ENCODE results near the gene SMPD3. TPM values are rescaled to one million over a fixed set of nuclear protein-coding genes. Genes with fewer than 3 reads are reported as not detected.

The SMPD3 gene
- total RNA-seq, 1 donor from 2014 or later, result 85.4 TPM

DNA sequence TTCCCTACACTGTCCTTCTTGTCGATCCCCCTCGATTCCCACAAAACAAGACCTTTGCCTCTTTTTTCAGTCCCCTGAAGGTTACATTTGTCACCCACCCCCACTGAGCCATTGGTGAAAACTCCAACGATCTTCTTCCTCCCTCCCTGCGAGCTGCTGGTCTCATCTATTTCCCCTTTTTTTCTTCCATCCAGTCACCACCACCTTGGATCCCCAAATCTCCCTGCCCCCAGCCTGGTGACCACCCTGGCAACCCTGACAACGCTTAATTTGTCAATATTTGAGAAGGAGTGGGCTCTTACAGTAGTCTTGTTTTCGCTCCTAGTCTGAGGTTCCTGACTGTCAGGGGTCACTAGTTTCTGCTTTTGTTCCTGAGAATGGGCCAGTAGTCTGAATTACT, 62.9 kb downstream of the SMPD3 start:
- Mint-ChIP-seq H3K27ac (ENCODE audit: unreplicated experiment) (no peak overlapping the region), H3K4me1 (ENCODE audit: low read depth, unreplicated experiment) (peaks cover 20% of the 10 kb centered on the region), H3K27me3 (ENCODE audit: unreplicated experiment) (peaks cover 3% of the 10 kb centered on the region), H3K36me3 (ENCODE audit: unreplicated experiment) (peaks cover 7% of the 10 kb centered on the region), H3K4me3 (ENCODE audit: unreplicated experiment) (no peak overlapping the region), H3K9me3 (ENCODE audit: unreplicated experiment) (peaks cover 15% of the 10 kb centered on the region)
- no peak for DNase-seq
- TF ChIP-seq, protein P1, sequence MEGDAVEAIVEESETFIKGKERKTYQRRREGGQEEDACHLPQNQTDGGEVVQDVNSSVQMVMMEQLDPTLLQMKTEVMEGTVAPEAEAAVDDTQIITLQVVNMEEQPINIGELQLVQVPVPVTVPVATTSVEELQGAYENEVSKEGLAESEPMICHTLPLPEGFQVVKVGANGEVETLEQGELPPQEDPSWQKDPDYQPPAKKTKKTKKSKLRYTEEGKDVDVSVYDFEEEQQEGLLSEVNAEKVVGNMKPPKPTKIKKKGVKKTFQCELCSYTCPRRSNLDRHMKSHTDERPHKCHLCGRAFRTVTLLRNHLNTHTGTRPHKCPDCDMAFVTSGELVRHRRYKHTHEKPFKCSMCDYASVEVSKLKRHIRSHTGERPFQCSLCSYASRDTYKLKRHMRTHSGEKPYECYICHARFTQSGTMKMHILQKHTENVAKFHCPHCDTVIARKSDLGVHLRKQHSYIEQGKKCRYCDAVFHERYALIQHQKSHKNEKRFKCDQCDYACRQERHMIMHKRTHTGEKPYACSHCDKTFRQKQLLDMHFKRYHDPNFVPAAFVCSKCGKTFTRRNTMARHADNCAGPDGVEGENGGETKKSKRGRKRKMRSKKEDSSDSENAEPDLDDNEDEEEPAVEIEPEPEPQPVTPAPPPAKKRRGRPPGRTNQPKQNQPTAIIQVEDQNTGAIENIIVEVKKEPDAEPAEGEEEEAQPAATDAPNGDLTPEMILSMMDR (IDR thresholded peaks at IDR 0.05; ENCODE audit: partially characterized antibody, unreplicated experiment), result no peak

DNA sequence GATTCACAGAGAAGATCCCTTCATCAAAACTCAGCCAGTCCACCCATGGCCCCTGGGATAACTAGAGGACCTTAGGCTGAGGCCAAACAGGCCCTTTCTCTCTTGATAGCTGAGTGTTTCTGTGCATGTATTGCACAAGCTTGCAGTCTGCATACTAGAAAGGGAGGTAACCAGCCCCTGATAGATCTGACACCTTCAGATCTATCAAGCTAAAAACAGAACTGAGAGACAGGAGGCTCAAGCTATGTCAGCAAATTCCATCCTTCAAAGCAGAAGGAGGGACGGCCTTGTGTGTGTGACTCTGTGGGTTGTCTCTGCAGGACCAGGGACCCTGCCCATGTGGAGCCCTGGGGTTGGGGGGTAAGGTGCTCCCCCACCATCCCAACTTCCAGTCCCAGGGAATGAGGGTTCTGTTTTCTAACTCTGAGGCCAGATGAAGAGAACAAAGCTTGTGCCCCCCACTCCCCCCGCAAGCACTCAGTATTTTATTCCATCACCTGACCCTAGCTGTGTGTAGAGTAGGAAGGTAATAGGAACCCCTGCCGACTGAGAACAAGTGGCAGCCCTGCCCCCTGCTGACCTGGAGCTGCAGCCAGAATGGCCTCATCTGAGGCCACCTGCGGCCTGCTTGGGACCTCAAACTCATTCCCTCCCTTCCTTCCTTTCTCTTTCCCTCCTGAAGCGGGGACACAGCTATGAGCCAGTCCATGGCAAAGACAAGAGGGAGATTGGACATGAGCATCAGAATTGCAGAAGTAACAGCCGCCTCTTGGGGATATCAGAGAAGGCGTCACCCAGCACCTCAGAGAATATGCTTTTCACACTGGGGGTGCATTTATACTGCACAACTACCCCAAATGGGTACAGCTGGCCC, 63.8 kb downstream of the SMPD3 start:
- Mint-ChIP-seq H3K27ac (ENCODE audit: unreplicated experiment) (no peak overlapping the region), H3K4me1 (ENCODE audit: low read depth, unreplicated experiment) (peaks cover 21% of the 10 kb centered on the region), H3K36me3 (ENCODE audit: unreplicated experiment) (peaks cover 7% of the 10 kb centered on the region), H3K27me3 (ENCODE audit: unreplicated experiment) (peaks cover 3% of the 10 kb centered on the region), H3K9me3 (ENCODE audit: unreplicated experiment) (peaks cover 12% of the 10 kb centered on the region), H3K4me3 (ENCODE audit: unreplicated experiment) (no peak overlapping the region)
- peak; percentile 16 for DNase-seq
- TF ChIP-seq, protein P1 (IDR thresholded peaks at IDR 0.05; ENCODE audit: partially characterized antibody, unreplicated experiment), result no peak

DNA sequence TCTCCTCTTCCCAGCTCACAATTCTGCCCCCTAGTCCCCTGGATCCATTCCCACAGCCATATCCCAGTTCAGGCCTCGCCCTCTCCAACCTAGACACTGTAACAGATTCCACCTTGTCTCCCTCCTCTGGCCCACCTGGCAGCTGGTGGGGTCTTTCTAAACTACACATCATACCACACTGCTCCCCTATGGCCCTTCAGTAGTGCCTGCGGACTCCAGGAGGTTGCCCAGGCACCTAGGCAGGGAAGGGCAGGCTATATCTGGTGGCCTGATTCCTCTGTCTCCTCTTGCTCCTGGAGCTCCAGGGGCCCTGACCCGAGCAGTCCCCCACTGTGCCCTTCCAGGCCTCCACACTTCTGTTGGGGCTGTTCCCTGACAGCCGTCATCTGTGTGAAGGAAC, 64.5 kb downstream of the SMPD3 start:
- TF ChIP-seq, protein P1 (IDR thresholded peaks at IDR 0.05; ENCODE audit: partially characterized antibody, unreplicated experiment), result no peak
- Mint-ChIP-seq H3K4me1 (ENCODE audit: low read depth, unreplicated experiment) (peaks cover 28% of the 10 kb centered on the region), H3K9me3 (ENCODE audit: unreplicated experiment) (peaks cover 10% of the 10 kb centered on the region), H3K36me3 (ENCODE audit: unreplicated experiment) (peaks cover 7% of the 10 kb centered on the region), H3K27me3 (ENCODE audit: unreplicated experiment) (peaks cover 3% of the 10 kb centered on the region), H3K27ac (ENCODE audit: unreplicated experiment) (no peak overlapping the region), H3K4me3 (ENCODE audit: unreplicated experiment) (no peak overlapping the region)
- peak; percentile 5 for DNase-seq

DNA sequence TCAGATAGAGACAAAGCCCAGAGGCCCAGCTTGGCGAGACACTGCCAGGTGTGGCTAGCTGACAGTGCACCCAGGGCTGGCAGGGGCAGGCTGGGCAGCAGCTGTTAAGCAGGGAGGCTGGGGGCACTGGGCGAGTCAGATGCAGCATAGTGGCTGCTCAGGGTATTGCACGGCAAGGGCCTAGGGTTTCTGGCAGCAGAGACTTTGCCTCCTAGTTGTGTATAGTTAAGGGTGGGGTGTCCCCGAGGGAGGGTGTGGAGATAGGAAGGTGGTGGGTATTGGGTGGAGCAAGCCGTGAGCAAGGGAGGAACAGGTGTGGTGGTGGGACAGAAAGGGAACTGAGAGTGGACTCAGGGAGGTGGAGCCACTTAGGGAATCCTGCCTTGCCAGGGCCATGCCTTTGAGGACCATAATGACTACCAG, 66.0 kb downstream of the SMPD3 start:
- no peak for DNase-seq
- no peak overlapping the region for H3K27ac Mint-ChIP-seq (ENCODE audit: unreplicated experiment)

More for the DNA sequence above, 66.0 kb downstream of the SMPD3 start:
- H3K4me1 Mint-ChIP-seq (ENCODE audit: low read depth, unreplicated experiment), result peaks cover 35% of the 10 kb centered on the region
- H3K9me3 Mint-ChIP-seq (ENCODE audit: unreplicated experiment), result peaks cover 10% of the 10 kb centered on the region
- H3K4me3 Mint-ChIP-seq (ENCODE audit: unreplicated experiment), result no peak overlapping the region
- TF ChIP-seq, protein P1 (IDR thresholded peaks at IDR 0.05; ENCODE audit: partially characterized antibody, unreplicated experiment), result peak; percentile 62
- H3K27me3 Mint-ChIP-seq (ENCODE audit: unreplicated experiment), result peaks cover 3% of the 10 kb centered on the region
- H3K36me3 Mint-ChIP-seq (ENCODE audit: unreplicated experiment), result peaks cover 7% of the 10 kb centered on the region

Data from glutamatergic neuron (in vitro differentiated cells).